ENCODE data around the gene ZC3H15.
"Not testable (repeated sequence)": the region's sequence is repeated elsewhere in the genome, so short reads cannot be mapped to it uniquely, and the experiment has no call there.

Gene ZC3H15

DNA sequence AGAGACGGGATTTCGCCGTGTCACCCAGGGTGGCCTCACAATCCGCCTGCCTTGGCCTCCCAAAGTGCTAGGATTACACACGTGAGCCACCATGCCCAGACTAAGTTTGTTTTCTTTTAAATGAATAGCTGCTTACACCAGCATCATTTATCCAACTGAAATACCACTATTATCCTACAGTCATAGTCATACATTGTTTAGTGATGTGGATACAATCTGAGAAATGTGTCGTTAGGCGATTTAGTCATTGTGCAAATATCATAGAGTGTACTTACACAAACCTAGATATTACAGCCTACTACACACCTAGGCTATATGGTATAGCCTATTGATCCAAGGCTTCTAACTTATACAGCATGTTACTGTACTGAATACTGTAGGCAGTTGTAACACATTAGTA lies 10.3 kb downstream of the ZC3H15 start:
- DNase-seq, result no peak

- no peak for DNase-seq
Observed at GRCh38 chr2:186497928-186498327, 11.9 kb downstream of the ZC3H15 start.

DNA sequence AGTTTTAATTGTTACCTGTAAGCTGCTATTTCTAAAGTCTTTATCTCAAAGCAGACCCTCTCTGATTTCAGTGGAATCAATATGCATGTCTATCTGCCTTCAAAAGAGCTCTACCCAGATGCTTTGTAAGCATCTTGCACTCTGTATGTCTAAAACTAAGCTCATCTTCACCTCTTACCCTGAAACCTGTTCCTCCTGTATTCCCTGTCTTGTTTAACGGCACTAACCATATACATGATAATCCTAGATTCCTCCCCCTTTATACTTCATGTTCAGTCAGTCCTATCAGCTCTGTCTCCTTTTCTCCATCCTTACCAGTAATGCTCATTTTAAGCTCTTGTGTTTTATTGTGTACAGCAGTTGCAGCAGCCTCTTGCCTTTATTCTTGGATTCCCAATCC lies 12.8 kb downstream of the ZC3H15 start:
- no peak for DNase-seq

- no peak for DNase-seq
Observed at GRCh38 chr2:186503827-186504606, 18.0 kb downstream of the ZC3H15 start.

DNA sequence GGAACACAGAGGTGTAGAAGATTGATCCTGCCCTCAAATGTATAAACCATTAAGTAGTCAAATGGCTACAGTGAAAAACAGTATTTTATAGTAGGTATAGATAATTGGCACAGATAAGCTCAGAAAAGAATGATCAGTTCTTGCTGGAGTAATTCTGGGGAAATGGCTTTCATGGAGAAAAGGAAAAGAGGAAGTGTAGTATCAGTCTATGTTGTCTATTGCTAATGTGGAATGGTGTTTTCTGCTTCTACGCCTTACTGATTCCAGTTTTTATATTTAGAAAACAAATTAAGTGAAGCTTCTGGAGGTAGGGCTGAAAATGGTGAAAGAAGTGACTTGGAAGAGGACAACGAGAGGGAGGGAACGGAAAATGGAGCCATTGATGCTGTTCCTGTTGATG lies 22.2 kb downstream of the ZC3H15 start:
- DNase-seq, result no peak

DNA sequence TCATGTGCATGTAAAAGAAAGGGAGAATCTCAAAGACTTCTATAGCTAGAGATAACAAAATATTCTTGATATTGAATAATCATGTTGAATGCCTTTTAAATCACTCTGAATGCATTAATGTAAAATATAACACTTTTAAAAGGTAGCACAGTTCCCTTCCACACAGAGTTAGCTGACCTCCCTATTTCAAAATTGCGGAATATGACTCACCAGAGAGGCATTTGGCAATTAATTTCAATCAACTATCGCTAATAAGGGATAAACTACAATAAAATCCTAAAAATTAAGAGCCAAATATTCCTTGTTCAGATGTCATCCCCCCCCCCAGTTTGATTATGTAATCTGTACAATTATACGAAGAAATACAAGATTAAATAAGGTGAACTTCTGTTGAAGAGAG lies 29.3 kb downstream of the ZC3H15 start:
- no peak for DNase-seq

GRCh38 chr2:186516396-186516795 lies 30.3 kb downstream of the ZC3H15 start:
- no peak for DNase-seq

DNA sequence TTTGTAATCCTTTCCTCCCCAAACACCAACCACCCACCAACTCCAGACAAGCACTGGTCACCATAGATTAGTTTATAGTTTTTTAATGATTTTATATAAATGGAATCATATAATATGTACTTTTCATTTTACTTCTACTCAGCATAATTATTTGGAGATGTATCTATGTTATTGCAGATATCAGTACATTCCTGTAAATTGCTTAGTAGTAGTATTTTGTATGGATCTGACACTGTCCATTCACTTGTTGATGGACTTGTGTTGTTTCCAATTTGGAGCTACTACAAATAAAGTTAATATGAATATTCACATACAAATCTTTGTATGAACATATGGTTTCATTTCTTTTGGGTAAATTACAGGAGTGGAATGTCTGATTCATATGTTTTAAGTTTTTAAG lies 31.0 kb downstream of the ZC3H15 start:
- DNase-seq, result no peak

GRCh38 chr2:186518291-186518690 lies 32.2 kb downstream of the ZC3H15 start:
- DNase-seq, result no peak

DNA sequence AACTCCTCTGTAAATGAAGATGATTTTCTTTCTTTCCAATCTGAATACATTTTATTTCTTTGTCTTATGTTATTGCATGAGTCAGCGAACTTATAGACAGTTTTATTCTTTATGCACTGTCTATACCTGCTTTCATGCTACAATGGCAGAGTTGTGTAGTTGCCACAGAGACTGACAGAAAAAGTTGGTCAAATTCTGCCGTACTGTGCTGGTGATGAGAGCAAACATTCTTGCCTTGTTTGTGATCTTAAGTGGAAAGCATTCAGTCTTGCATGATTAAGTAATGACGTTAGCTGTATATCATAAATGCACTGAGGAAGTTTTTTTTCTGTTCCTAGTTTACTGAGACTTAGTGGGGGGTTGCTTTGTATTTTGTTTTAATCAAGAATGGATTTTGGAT lies 32.9 kb downstream of the ZC3H15 start:
- DNase-seq, result no peak

DNA sequence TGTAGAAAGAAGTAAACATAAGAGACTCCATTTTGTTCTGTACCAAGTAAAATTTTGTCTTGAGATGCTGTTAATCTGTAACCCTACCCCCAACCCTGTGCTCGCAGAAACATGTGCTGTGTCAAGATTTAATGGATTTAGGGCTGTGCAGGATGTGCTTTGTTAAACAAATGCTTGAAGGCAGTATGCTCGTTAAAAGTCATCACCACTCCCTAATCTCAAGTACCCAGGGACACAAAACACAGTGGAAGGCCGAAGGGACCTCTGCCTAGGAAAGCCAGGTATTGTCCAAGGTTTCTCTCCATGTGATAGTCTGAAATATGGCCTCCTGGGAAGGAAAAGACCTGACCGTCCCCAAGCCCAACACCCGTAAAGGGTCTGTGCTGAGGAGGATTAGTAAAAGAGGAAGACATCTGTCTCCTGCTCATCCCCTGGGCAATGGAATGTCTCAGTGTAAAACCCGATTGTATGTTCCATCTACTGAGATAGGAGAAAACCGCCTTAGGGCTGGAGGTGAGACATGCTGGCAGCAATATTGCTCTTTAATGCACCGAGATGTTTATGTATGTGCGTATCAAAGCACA lies 35.6 kb downstream of the ZC3H15 start:
- DNase-seq, result not testable (repeated sequence)

DNA sequence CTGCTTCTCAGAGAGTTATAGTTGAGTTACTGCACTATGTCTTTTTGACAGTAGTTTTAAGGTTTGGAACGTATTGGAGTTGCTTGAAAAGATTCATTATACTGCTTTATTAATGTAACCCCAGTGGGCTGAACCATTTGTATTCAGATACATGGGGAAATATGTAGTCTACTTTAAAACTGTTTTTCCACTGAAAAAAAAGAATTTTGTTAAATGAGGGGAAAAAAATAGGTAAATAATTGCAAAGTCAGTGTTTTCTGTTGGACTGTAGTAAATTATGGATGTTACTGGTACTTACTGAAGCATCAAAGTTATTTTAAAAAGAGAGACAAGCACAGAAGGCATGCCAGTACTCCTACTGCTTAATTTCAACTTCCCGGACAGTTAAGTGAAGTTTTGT lies 36.4 kb downstream of the ZC3H15 start:
- DNase-seq, result no peak

GRCh38 chr2:186523791-186524190 lies 37.7 kb downstream of the ZC3H15 start:
- no peak for DNase-seq

GRCh38 chr2:186526281-186526680 lies 40.2 kb downstream of the ZC3H15 start:
- DNase-seq, result no peak

- no peak for DNase-seq
Observed at GRCh38 chr2:186530314-186530713, 44.3 kb downstream of the ZC3H15 start.

- DNase-seq, result no peak
Observed at GRCh38 chr2:186531257-186531775, 45.3 kb downstream of the ZC3H15 start.

GRCh38 chr2:186532891-186533290 lies 46.8 kb downstream of the ZC3H15 start:
- DNase-seq, result no peak

- no peak for DNase-seq
Observed at GRCh38 chr2:186533717-186534116, 47.7 kb downstream of the ZC3H15 start.

DNA sequence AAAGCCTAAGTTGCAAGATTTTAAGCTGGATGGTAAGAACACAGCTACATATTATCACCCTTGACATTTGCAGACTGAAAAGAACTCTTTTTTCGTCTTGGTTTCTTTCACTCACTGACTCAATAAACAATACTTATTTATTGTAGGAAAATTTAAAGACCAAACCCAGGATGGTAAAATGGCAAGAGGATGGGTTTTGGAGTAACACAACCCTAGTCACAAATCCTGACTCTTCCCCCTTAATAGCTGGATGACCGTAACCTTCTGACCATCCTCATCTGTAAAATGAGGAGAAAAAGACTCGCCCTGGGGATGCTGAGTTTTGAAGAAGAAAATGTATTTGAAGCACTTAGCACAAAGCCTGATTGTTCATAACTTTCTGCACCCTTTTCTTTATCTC lies 48.3 kb downstream of the ZC3H15 start:
- DNase-seq, result no peak

- DNase-seq, result no peak
Observed at GRCh38 chr2:186535861-186536260, 49.8 kb downstream of the ZC3H15 start.

GRCh38 chr2:186537019-186537418 lies 51.0 kb downstream of the ZC3H15 start:
- DNase-seq, result no peak

GRCh38 chr2:186540941-186541340 lies 54.9 kb downstream of the ZC3H15 start:
- DNase-seq, result no peak

- DNase-seq, result no peak
Observed at GRCh38 chr2:186542002-186542401, 55.9 kb downstream of the ZC3H15 start.

DNA sequence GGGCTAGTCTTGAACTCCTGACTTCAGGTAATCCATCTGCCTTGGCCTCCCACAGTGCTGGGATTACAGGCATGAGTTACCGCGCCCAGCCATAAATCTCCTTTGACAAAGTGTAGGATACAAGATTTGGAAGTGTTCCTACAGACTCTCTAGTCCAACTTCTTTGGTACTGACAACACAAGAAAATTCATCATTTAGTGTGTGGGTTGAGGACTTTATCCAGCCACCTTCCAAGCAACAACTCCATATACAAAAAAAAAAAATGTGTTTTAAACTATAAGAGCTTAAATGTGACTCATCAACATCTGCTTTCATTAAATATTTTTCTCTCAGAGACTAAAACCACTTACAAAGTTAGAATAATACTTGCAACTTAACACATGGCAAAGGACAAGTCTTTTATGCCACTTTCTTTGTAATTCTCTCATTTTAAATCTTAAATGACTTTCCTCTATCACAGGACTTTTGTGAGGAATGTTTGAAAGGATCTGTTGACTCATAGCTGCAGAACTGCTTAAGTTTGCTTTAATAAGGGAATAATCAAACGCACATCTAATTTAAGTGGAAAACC lies 57.6 kb downstream of the ZC3H15 start:
- no peak for DNase-seq

Measured in effector CD4-positive, alpha-beta T cell (primary cell).